Measurements from ENCODE around the gene LRRC34. TPM values are rescaled to one million over a fixed set of nuclear protein-coding genes. Genes with fewer than 3 reads are reported as not detected.

LRRC34 gene
- total RNA-seq, 1 donor from 2014 or later, result 3.6 TPM

DNA sequence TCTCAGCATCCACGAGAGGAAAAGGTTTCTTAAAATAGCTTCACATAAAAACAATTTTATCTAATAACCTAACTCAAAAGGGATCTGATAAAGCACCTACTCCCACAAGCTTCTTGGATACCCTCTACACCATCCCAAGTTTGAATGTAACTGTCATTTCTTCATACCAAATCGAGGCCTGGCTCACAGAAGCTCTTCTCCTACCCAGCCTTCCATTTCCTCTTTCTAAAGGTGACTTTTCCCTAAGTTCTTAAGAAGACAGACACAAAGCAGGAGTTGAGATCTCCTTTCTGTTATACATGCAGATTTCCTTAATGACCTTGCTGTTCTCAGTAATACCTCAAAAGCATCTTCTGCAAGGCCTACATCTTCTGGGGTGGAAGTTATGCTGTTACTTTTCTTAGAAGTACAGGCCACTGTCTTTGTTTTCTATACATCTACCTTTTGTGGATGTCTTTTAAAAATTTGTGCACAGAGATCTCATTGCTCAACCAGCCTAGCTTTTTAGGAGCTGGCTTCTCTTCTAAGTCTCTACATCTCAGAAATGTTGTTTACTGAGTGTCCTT, 3.4 kb downstream of the LRRC34 start:
- no peak overlapping the region for H3K27ac Mint-ChIP-seq (ENCODE audit: unreplicated experiment)
- DNase-seq, result no peak

DNA sequence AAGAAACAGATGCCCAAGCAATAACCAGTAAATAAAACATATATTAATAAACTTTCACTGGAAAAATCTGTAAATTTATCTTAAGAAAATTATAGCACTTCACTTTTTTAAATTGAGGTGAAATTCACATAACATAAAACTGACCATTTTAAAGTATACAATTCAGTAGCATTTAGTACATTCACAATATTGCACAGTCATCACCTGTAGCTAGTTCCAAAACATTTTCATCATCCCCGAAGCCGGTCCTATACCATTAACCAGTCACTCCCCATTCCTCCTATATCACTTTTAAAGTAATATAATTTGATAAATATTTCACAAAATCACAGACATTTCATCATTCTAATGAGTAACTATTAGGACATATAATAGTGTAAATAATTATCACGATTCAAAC, 8.0 kb downstream of the LRRC34 start:
- TF ChIP-seq, protein P1, sequence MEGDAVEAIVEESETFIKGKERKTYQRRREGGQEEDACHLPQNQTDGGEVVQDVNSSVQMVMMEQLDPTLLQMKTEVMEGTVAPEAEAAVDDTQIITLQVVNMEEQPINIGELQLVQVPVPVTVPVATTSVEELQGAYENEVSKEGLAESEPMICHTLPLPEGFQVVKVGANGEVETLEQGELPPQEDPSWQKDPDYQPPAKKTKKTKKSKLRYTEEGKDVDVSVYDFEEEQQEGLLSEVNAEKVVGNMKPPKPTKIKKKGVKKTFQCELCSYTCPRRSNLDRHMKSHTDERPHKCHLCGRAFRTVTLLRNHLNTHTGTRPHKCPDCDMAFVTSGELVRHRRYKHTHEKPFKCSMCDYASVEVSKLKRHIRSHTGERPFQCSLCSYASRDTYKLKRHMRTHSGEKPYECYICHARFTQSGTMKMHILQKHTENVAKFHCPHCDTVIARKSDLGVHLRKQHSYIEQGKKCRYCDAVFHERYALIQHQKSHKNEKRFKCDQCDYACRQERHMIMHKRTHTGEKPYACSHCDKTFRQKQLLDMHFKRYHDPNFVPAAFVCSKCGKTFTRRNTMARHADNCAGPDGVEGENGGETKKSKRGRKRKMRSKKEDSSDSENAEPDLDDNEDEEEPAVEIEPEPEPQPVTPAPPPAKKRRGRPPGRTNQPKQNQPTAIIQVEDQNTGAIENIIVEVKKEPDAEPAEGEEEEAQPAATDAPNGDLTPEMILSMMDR (IDR thresholded peaks at IDR 0.05; ENCODE audit: partially characterized antibody, unreplicated experiment), result no peak
- DNase-seq, result no peak
- H3K4me1 Mint-ChIP-seq (ENCODE audit: low read depth, unreplicated experiment), result no peaks in the 10 kb centered on the region
- H3K9me3 Mint-ChIP-seq (ENCODE audit: unreplicated experiment), result no peaks in the 10 kb centered on the region
- H3K27me3 Mint-ChIP-seq (ENCODE audit: unreplicated experiment), result no peaks in the 10 kb centered on the region
- H3K4me3 Mint-ChIP-seq (ENCODE audit: unreplicated experiment), result no peak overlapping the region
- no peaks in the 10 kb centered on the region for H3K36me3 Mint-ChIP-seq (ENCODE audit: unreplicated experiment)
- no peak overlapping the region for H3K27ac Mint-ChIP-seq (ENCODE audit: unreplicated experiment)

More for the DNA sequence above, 3.4 kb downstream of the LRRC34 start:
- Mint-ChIP-seq H3K36me3 (ENCODE audit: unreplicated experiment) (no peaks in the 10 kb centered on the region), H3K9me3 (ENCODE audit: unreplicated experiment) (peaks cover 9% of the 10 kb centered on the region), H3K4me1 (ENCODE audit: low read depth, unreplicated experiment) (peaks cover 13% of the 10 kb centered on the region), H3K27me3 (ENCODE audit: unreplicated experiment) (peaks cover 6% of the 10 kb centered on the region), H3K4me3 (ENCODE audit: unreplicated experiment) (no peak overlapping the region)
- TF ChIP-seq, protein P1 (IDR thresholded peaks at IDR 0.05; ENCODE audit: partially characterized antibody, unreplicated experiment), result no peak

DNA sequence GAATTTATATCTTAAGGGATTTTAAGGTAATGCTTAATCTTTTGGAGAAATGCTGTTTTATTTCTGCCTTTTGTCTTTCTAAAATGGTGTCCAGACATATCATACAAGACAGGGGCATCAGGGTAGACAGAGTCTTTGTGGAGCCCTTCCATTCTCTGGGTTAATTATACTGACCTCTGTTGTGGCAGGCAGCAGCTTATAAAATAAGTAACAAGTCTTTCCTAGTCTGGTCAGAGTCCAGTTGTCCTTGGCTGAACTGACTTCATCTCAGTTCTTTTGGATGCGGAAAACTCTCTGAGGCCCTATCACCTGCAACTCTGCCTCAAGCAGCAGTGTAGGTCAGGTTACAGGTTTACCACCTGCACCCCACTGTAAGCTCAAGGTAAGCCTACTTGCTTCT, 20.3 kb downstream of the LRRC34 start:
- H3K36me3 Mint-ChIP-seq (ENCODE audit: unreplicated experiment), result no peaks in the 10 kb centered on the region
- no peak overlapping the region for H3K27ac Mint-ChIP-seq (ENCODE audit: unreplicated experiment)
- no peaks in the 10 kb centered on the region for H3K9me3 Mint-ChIP-seq (ENCODE audit: unreplicated experiment)
- TF ChIP-seq, protein P1 (IDR thresholded peaks at IDR 0.05; ENCODE audit: partially characterized antibody, unreplicated experiment), result no peak
- H3K4me1 Mint-ChIP-seq (ENCODE audit: low read depth, unreplicated experiment), result no peaks in the 10 kb centered on the region
- H3K4me3 Mint-ChIP-seq (ENCODE audit: unreplicated experiment), result no peak overlapping the region
- no peak for DNase-seq
- no peaks in the 10 kb centered on the region for H3K27me3 Mint-ChIP-seq (ENCODE audit: unreplicated experiment)

DNA sequence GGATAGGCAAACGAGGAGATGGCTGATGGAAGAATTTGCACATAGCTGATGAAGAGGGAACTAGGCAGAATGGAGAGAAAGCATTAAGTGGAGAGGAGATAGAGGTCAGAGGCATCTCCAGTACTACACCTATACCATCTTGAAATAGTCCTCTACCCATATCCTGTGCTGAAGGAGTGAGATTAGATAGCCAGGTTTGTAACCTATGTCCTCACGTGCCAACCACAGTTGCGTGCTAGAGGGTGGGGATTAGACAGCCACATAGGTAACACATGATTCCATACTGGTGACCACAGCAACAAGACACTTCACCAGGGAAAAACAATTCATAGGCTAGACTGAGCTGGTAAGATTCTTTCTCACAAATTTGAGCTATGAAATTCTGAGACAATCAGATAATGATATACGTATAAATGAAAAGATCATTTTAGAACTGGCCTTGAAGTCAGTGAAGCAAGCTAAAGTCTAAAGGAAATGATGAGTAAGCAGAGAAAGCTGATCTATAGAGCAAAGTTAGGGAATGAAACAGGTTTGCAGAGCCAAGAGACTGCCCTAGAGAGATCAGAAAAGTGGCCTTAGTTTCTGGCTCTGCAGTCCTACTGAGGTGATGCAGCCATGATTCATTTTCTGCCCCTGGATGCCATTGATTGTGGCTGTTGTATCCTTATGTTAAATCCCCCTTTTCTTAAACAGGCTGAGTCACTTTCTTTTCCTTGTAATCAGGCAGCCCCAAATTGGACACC, 21.8 kb downstream of the LRRC34 start:
- Mint-ChIP-seq H3K4me3 (ENCODE audit: unreplicated experiment) (no peak overlapping the region), H3K36me3 (ENCODE audit: unreplicated experiment) (no peaks in the 10 kb centered on the region), H3K4me1 (ENCODE audit: low read depth, unreplicated experiment) (no peaks in the 10 kb centered on the region), H3K27ac (ENCODE audit: unreplicated experiment) (no peak overlapping the region), H3K9me3 (ENCODE audit: unreplicated experiment) (no peaks in the 10 kb centered on the region), H3K27me3 (ENCODE audit: unreplicated experiment) (no peaks in the 10 kb centered on the region)
- TF ChIP-seq, protein P1 (IDR thresholded peaks at IDR 0.05; ENCODE audit: partially characterized antibody, unreplicated experiment), result no peak
- no peak for DNase-seq

DNA sequence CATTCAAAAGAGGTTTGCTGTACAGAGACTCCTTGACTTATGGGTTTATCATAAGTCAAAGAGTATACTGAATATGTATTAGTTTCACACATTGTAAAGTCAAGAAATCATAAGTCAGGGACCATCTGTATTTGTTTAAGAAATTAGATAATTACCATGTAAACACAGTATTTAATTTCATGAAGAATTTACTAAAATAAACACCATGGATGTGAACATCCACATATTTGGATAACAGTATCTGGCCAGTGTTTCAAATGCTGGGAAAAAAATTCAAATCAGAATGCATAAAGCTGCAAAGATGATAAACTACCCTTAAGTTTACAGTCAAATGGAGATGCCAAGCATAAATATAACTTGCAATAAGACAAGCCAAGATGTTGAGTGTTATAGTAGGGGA, 22.5 kb downstream of the LRRC34 start:
- no peak overlapping the region for H3K27ac Mint-ChIP-seq (ENCODE audit: unreplicated experiment)
- no peaks in the 10 kb centered on the region for H3K9me3 Mint-ChIP-seq (ENCODE audit: unreplicated experiment)
- no peak for DNase-seq
- H3K27me3 Mint-ChIP-seq (ENCODE audit: unreplicated experiment), result no peaks in the 10 kb centered on the region
- no peaks in the 10 kb centered on the region for H3K4me1 Mint-ChIP-seq (ENCODE audit: low read depth, unreplicated experiment)
- H3K36me3 Mint-ChIP-seq (ENCODE audit: unreplicated experiment), result no peaks in the 10 kb centered on the region
- TF ChIP-seq, protein P1 (IDR thresholded peaks at IDR 0.05; ENCODE audit: partially characterized antibody, unreplicated experiment), result no peak
- H3K4me3 Mint-ChIP-seq (ENCODE audit: unreplicated experiment), result no peak overlapping the region
